Measurements from ENCODE around the gene TRAPPC12.
"Not testable (repeated sequence)": the region's sequence is repeated elsewhere in the genome, so short reads cannot be mapped to it uniquely, and the experiment has no call there.

TRAPPC12 gene

DNA sequence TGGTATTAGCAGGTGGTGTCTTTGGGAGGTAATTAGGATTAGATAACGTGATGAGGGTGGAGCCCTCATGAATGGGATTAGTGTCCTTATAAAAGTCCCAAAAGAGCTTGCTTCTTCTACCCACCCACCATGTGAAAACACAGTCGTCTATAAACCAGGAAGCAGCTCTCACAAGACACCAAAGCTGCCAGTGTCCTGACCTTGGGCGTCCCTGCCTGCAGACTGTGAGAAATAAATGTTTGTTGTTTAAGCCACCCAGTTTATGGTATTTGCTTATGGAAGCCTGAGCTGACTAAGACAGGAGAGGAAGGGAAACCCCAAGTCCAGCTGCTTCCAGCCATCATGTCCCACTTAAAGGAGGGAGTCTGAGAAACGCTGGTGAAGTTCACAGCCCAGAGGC is 126.3 kb downstream of the TRAPPC12 start:
- no peak for DNase-seq (ENCODE audit: low read depth, low spot score)

DNA sequence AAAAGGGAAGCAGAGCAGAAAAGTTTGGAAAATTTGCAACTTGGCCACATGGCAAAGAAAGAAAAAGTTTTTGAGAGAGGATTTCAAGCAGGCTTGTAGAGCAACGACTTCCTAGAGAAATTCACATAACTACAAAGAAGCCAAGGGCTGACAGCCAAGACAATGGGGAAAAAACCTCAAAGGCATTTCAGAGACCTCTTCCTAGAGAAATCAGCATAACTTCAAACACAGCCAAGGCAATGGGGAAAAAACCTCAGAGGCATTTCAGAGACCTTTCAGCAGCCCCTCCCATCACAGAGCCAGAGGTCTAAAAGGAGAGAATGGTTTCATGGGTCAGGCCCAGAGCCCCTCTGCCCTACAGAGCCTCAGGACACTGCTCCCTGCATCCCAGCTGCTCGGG is 132.6 kb downstream of the TRAPPC12 start:
- peak; percentile 80 for DNase-seq (ENCODE audit: low read depth, low spot score)

DNA sequence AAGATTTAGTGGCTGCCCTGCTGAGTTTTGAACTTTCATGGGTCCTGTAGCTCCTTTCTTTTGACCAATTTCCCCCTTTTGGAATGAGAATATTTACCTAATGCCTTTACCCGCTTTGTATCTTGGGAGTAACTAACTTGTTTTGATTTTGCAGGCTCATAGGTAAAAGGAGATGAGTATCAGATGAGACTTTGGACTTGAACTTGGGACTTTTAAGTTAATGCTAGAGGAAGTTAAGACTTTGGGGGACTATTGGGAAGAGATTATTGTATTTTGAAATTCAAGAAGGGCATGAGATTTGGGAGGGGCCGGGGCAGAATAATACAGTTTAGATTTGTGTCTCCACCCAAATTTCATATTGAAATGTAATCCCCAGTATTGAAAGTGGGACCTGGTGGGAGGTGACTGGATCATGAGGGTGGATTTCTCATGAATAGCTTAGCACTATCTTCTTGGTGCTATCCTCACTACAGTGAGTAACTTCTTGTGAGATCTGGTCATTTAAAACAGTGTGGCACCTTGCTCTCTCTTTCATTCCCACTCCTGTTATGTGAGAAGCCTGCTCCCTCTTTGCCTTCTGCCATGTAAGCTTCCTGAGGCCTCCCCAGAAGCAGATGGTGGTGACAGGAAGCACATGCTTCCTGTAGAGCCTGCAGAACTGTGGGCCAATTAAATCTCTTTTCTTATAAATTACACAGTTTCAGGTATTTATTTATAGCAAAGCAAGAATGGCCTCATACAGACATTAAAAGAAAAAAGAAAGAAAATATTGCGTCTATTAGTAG is 133.7 kb downstream of the TRAPPC12 start:
- no peak for DNase-seq (ENCODE audit: low read depth, low spot score)

DNA sequence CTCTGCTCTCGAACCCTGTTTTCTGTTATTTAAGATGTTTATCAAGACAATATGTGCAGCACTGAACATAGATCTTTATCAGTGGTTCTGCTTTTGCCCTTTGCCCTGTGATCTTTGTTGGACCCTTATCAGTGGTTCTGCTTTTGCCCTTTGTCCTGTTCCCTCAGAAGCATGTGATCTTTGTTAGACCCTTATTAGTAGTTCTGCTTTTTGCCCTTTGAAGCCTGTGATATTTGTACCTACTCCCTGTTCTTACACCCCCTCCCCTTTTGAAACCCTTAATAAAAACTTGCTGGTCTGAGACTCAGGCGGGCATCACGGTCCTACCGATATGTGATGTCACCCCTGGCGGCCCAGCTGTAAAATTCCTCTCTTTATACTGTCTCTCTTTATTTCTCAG is 135.9 kb downstream of the TRAPPC12 start:
- not testable (repeated sequence) for DNase-seq (ENCODE audit: low read depth, low spot score)

DNA sequence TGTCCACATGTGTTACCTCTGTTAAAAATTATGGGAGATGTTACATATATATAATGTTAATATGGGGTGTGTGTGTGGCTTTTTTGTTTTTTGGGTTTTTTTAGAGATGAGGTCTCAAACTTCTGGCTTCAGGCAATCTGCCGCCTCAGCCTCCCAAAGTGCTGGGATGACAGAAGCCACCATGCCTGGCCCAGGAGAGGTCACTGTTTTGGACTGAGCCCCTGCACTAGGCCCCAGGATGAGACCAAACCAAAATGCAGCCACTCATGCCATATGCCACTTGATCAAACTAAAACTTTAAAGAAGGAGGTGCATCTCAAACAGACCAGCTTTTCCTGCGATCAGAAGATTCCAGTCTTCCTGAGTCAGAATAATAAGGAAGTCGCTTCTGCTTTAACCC is 137.3 kb downstream of the TRAPPC12 start:
- no peak for DNase-seq (ENCODE audit: low read depth, low spot score)

DNA sequence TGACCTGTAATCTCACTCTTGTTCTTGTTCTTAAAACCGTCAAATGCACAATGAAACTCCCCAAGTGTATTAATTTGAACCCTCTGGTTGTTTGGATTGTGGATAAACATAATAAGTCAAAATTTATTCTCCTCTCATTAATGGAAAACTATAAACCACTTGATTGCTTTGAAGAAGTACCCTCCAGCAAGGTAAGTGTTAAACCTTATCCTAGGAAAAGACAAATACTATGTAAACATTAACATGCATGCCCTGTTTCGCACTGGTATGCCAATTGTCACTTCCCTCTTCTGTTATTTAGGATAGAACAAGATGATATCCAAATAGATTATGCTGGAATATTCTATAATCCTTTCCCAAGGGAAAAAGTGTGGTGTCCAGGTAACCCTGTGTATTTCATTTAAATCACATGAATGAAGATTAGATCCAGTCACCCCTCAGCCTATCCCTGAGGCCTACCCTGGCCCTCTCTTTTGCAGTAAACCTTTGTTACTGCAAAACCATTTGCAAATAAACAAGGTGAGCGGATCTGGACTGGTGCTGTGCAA is 138.5 kb downstream of the TRAPPC12 start:
- DNase-seq (ENCODE audit: low read depth, low spot score) = no peak

DNA sequence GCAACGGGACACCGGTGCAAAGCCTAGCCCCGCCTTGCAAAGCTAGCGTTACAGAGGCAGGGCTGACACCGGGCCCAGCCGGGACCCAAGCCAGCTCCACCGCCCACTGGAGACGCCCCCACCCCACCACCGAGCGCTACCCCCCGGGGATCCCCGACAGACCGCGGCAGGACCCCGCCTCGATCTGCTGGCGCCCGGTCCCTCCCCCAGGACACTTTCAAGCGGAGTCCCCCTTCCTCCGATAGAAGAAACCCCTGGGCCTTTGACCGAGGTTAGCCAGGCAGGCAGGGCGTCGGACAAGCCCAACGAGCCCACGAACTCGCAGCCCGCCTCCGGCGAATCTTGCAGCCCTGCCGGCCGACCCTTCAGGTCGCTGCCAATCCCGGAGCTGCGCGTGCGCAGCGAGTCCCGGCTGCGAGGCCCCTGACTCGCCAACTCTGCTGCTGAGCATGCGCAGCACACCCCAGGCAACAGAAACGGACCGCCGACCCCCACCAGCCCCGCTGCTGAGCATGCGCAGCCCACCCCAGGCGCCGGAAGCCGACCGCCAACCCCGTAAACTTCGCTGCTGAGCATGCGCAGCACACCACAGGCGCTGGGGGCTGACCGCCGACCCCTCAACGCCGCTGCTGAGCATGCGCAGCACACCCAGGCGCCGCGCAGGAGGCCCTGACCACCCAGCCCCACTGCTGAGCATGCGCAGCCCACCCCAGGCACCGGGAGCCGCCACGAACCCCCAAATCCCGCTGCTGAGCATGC is 139.2 kb downstream of the TRAPPC12 start:
- peak; percentile 100 for DNase-seq (ENCODE audit: low read depth, low spot score)

DNA sequence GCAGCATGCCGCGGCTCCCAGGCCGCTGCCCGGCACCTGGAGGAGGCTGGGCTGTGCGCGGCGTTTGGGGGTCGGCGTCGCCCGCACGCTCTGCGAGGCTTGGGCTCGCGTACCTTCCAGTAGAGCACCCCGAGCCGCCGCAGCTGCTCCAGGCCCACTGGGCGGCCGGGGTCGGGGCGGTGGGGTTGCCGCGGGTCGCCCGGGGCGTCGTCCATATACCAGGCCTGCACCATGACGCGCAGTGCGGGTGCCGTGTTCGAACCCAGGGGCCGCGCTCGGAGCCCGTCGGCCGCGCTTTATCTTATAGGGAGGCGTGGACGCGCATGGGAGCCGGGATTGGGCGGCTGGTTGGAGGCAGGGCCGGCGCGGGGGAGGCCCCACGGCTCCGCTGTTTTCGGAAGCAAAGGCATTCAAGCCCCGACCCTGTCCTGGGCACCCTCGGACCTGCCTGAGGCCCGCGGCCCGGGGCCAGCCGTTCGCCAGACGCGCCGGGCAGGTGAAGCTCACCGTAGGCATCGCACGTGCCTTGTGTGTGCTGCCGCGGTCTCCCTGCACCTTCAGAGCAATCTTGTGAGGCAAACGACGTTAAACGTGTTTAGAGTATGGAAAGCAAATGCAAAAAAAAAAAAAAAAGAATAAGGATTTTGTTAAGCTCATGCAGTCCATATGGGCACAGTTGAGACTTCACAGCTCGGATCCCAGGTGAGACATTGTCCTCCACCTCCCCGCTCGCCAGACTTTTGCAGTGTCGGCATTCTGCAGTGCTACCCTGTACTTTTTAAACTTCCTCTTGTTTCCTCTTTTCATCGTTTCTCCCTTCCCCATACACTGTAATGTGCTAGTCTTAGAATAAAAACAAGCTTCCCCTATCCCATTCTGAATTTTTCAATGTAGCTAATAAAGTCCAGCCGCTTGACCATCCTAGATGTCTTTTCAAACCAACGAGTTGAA is 140.0 kb downstream of the TRAPPC12 start, which contains the start of gene ADI1:
ADI1 (minus strand) TSS at position 277 of the 951 bp plus-strand sequence; CDS start at position 233, 44 bp downstream.
- peak; percentile 83 for DNase-seq (ENCODE audit: low read depth, low spot score)

DNA sequence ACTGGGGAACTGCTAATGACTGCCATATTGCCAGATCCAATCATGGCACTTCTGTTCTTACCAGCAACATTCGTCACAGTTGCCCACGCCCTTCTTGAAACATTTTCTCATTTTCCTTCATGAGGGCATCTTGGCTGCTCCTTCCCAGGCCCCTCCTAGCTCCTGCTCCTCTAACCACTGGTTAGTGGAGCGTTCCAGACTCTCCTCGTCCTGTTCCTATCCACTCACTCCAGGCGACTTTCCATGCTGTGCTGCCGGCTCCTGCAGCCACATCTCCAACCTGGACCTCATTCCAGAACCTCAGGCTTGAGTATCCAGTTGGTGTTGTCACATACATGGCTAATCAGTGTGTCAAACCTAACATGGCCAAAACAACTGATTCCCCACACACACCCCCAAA is 141.1 kb downstream of the TRAPPC12 start:
- DNase-seq (ENCODE audit: low read depth, low spot score) = no peak

DNA sequence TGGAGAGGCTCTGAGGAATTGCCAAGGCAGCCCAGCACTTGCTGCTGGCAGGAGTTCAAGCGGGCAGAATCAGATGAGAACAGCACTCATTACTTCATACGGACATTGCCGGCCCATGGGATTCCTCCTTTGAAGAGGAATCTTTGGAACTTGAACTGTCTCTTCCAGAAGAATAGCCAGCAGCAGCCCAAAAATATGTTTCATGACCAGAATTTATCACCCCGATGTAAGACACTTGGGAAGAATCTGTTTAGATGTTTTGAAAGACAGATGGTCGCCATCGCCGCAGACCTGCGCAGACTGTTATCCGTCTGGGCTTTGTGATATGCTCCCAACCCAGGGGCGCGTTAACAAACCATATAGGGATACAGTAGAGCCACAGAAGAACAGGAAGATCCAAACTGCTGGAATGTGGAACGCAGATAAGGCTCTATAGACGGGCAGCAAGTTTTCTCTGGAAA is 143.5 kb downstream of the TRAPPC12 start:
- DNase-seq (ENCODE audit: low read depth, low spot score) = peak; percentile 31

DNA sequence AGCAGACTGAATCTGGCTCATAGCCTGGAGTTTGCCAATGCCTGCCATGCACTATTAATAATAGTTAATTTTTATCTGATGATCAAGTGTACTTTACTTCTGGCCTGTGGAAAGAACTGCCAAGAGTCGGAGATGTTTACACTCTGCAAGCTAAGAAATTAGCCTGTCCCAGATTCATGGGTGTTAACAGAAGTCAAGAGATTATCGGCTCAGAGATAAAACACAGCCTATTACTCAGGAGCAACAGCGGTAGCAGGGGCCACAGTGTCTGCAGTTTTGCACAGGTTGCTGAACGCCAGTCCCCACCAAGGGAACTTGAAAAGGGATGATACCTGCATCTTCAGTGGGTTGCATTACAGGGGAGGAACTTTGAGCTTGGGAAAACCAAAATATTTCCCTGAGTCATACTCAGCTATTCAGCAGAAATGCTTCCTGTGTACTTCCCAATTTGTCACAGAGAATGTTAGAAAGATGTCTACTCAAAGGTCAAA is 144.1 kb downstream of the TRAPPC12 start:
- DNase-seq (ENCODE audit: low read depth, low spot score) = peak; percentile 36

DNA sequence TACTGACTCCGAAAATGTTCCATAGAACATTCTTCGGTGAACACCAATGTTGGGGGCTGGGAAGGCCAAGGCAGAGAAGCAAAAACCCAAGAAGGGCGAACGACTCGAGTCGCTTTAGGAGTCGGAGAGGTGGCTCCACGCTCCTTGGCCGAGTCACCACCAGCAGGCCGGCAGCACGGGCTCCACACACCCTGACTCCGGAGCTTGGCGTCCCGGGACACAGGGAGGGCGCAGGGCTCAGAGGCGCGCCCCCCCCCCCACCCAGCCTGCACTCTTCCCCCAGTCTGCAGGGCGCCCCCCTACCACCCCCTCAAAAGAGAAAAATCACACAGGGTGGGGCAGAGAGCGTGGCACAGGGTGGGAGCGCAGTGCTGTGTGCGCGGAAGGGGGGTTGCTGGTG is 147.4 kb downstream of the TRAPPC12 start:
- no peak for DNase-seq (ENCODE audit: low read depth, low spot score)

DNA sequence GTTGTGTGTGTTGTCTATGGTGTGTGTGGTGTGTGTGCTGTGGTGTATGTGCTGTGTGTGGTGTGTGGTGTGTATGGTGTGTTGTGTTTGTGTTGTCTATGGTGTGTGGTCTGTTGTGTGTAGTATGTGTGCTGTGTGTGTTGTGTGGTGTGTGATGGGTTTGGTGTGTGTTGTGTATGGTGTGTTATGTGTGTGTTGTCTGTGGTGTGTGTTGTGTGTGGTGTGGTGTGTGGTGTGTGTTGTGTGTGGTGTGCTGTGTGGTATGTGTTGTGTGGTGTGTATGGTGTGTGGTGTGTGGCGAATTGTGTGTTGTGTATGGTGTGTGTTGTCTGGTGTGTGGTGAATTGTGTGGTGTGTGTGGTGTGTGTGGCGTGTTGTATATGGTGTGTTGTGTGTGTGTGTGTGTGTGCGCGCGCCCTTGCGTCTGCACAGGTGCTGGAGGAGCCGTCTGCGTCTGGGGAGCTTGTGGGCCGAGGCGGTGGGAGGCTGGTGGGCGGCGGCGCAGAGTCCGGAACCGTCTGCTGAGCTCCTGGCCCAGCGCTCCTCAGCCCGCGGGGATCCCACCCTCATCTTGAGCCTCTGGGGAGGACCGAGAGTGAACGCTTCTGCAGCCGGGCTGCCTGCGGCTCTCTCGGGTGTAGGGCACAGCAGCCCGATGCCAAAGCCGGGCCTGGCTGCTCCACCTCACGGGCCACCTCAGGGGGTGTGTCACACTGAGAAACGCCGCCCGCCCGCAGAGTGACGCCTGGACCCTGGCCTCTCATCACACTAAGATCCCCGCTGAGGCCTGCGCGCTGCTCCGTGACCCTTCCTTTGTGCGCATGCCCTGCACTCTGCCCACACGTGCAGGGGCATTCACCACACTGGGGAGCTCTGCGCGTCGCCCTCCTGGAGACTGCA is 148.6 kb downstream of the TRAPPC12 start:
- no peak for DNase-seq (ENCODE audit: low read depth, low spot score)

Measured in astrocyte of the hippocampus (primary cell).